Measurements from ENCODE around the gene TULP1. TPM values are rescaled to one million over a fixed set of nuclear protein-coding genes. Genes with fewer than 3 reads are reported as not detected.
A peak's percentile ranks its signal among the peaks of the same experiment; 100 is the strongest.

TULP1 gene
- total RNA-seq, 1 donor from 2014 or later, result not detected

- H3K27me3 ChIP-seq (ENCODE audit: control insufficient read depth, insufficient read depth, low read length), result no peaks in the 10 kb centered on the region
- TF ChIP-seq CTCF (IDR thresholded peaks at IDR 0.05; ENCODE audit: insufficient read depth, low read length, poor library complexity, severe bottlenecking), result no peak
- DNase-seq (ENCODE audit: low read depth), result no peak
- no peaks in the 10 kb centered on the region for H3K36me3 ChIP-seq (ENCODE audit: control insufficient read depth, insufficient read depth, low read length)
- H3K4me3 ChIP-seq (ENCODE audit: low read depth, low read length), result peak overlapping the region; percentile 59
Measured at GRCh38 chr6:35495258-35496035, 17.2 kb downstream of the TULP1 start.

- no peak for DNase-seq (ENCODE audit: low read depth)
- no peak for TF ChIP-seq CTCF (IDR thresholded peaks at IDR 0.05; ENCODE audit: insufficient read depth, low read length, poor library complexity, severe bottlenecking)
- H3K4me3 ChIP-seq (ENCODE audit: low read depth, low read length), result no peak overlapping the region
- H3K36me3 ChIP-seq (ENCODE audit: control insufficient read depth, insufficient read depth, low read length), result no peaks in the 10 kb centered on the region
- H3K27me3 ChIP-seq (ENCODE audit: control insufficient read depth, insufficient read depth, low read length), result no peaks in the 10 kb centered on the region
Measured at GRCh38 chr6:35494161-35494563, 18.5 kb downstream of the TULP1 start.

DNA sequence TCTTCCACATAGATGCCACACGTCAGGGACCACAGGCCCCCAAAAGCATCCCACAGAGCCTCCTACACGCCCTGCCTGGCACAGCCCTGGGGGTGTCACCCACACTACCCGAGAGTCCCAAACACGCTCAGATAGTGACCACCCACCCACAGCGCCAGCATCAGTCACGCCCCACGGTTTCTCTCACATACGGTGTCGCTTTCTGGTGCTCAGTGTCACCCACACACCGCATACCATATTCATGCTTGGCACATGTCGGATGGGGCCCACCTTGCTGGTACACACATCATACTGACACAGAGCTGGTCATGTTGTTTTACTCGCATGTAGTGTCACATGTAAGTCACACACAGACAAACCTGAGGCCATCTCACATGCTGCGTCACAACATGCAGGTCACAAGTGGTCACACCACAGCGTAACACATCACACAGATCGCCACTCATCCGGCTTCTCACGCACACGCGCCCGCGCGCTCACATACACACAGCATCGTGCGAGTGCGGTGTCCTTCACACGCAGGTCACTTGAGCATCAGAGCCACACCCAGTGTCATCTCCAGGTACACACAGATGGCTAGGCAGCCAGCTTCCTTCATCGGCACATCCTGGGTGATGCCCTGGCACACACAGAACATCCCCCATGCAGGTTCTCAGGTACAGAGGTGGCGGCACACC lies 19.3 kb downstream of the TULP1 start:
- H3K27me3 ChIP-seq (ENCODE audit: control insufficient read depth, insufficient read depth, low read length), result no peaks in the 10 kb centered on the region
- no peak for DNase-seq (ENCODE audit: low read depth)
- no peaks in the 10 kb centered on the region for H3K36me3 ChIP-seq (ENCODE audit: control insufficient read depth, insufficient read depth, low read length)
- H3K4me3 ChIP-seq (ENCODE audit: low read depth, low read length), result no peak overlapping the region
- TF ChIP-seq CTCF (IDR thresholded peaks at IDR 0.05; ENCODE audit: insufficient read depth, low read length, poor library complexity, severe bottlenecking), result no peak

DNA sequence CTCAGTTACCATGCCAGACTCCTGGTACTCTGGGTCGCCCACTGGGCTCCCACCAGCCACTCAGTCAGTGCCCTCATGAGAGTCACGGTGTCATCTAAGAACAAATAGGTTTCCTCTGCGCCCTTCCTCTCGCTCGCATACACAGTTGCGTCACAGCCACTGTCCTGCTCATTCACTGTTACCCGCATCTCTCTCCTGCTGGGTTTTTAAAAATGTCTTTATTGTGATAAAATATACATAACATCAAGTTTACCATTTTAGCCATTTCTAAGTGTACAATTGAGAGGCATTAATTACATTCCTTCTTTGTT lies 19.8 kb downstream of the TULP1 start:
- no peak for DNase-seq (ENCODE audit: low read depth)
- no peaks in the 10 kb centered on the region for H3K36me3 ChIP-seq (ENCODE audit: control insufficient read depth, insufficient read depth, low read length)
- no peaks in the 10 kb centered on the region for H3K27me3 ChIP-seq (ENCODE audit: control insufficient read depth, insufficient read depth, low read length)
- TF ChIP-seq CTCF (IDR thresholded peaks at IDR 0.05; ENCODE audit: insufficient read depth, low read length, poor library complexity, severe bottlenecking), result no peak
- H3K4me3 ChIP-seq (ENCODE audit: low read depth, low read length), result no peak overlapping the region

DNA sequence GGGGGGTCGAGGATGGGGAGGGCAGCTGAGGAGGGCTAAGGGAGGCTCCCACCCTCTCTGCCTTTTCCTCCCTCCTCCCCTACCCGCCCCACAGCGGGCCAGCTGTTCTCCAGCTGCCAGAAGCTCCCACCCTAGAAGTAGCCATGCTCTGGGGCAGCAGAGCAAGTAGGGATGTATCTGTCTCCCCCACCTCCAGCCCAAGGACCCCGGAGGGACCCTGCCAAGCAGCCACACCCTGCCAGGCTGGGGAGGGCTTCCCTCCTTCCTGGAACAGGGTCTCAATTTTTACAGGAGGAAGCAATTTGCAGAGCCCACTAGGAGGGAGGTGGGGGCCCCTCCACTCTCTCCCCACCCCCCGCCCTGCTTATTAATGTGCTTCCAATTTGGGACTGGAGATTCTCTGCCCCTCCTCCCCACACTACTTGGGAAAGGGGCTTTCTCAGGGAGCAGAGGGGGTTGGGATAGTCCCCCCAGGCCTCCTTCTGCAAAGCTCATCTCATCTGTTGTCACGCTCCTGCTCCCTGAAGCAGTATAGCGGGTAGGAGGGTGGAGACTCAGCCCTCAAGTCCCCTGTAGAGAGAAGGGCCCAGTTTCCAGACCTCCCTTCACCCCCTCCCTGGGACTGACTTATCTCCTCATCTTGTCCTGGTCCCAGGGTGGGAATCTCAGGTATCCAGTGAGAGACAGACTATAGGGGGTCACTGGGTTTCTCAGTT lies 20.3 kb downstream of the TULP1 start:
- Histone ChIP-seq H3K27me3 (ENCODE audit: control insufficient read depth, insufficient read depth, low read length) (no peaks in the 10 kb centered on the region), H3K36me3 (ENCODE audit: control insufficient read depth, insufficient read depth, low read length) (no peaks in the 10 kb centered on the region), H3K4me3 (ENCODE audit: low read depth, low read length) (no peak overlapping the region)
- no peak for DNase-seq (ENCODE audit: low read depth)
- no peak for TF ChIP-seq CTCF (IDR thresholded peaks at IDR 0.05; ENCODE audit: insufficient read depth, low read length, poor library complexity, severe bottlenecking)
